ENCODE measurements around the gene PIWIL1.

GRCh38 chr12:130391186-130391585, 53.5 kb downstream of the PIWIL1 start:
- TF ChIP-seq, protein P1, sequence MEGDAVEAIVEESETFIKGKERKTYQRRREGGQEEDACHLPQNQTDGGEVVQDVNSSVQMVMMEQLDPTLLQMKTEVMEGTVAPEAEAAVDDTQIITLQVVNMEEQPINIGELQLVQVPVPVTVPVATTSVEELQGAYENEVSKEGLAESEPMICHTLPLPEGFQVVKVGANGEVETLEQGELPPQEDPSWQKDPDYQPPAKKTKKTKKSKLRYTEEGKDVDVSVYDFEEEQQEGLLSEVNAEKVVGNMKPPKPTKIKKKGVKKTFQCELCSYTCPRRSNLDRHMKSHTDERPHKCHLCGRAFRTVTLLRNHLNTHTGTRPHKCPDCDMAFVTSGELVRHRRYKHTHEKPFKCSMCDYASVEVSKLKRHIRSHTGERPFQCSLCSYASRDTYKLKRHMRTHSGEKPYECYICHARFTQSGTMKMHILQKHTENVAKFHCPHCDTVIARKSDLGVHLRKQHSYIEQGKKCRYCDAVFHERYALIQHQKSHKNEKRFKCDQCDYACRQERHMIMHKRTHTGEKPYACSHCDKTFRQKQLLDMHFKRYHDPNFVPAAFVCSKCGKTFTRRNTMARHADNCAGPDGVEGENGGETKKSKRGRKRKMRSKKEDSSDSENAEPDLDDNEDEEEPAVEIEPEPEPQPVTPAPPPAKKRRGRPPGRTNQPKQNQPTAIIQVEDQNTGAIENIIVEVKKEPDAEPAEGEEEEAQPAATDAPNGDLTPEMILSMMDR (IDR thresholded peaks at IDR 0.05; ENCODE audit: low read length) = no peak
- no peak for TF ChIP-seq EZH2 (IDR thresholded peaks at IDR 0.05; ENCODE audit: borderline replicate concordance, low read length)
